Measurements from ENCODE around the gene WSCD2. TPM values are rescaled to one million over a fixed set of nuclear protein-coding genes. Genes with fewer than 3 reads are reported as not detected.

The WSCD2 gene
- total and polyA plus RNA-seq, 2 of the 4 experiments (the other 2 are of a cell fraction), result not detected

DNA sequence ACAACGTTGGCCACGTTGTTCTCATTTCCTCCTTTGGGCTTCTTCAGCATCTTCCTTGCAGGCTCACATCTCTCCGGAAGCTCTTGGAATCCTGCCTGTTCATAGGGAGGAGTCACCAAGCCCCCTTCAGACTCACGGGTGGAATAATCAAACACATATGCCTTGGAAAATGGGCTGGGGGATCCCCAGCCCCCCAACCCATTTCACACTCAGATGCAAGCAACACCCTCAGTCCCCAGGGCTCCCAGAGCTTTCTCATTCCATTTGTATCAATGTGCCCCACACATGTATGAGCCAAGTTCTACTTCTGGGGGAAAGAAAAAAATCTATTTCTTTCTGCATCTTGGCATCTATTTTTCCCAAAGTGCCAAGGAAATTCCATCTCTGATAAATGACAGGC, 33.1 kb downstream of the WSCD2 start:
- Histone ChIP-seq H3K4ac (ENCODE audit: low read depth, low read length) (no peak overlapping the region), H2BK120ac (ENCODE audit: low read depth, low read length) (no peak overlapping the region), H4K8ac (ENCODE audit: low read depth in 2 of 2, low read length in 2 of 2) (no peak overlapping the region), H3K18ac (ENCODE audit: low read depth, low read length) (no peak overlapping the region), H3K4me2 (ENCODE audit: low read depth, low read length) (no peak overlapping the region), H2AK5ac (ENCODE audit: low read depth, low read length) (no peak overlapping the region), H2BK15ac (ENCODE audit: low read depth, low read length) (no peak overlapping the region), H3K36me3 (ENCODE audit: control insufficient read depth, insufficient read depth, low read length) (no peaks in the 10 kb centered on the region), H3K4me3 (ENCODE audit: insufficient read depth, low read depth, low read length) (no peak overlapping the region), H4K5ac (ENCODE audit: low read depth, low read length) (no peak overlapping the region), H2BK20ac (ENCODE audit: low read depth, low read length) (no peak overlapping the region), H3K9me1 (ENCODE audit: insufficient read depth, low read length) (no peaks in the 10 kb centered on the region), H2AFZ (replicated peaks; ENCODE audit: low read length, poor library complexity) (no peak overlapping the region), H4K20me1 (ENCODE audit: insufficient read depth, low read length) (no peaks in the 10 kb centered on the region), H2AK9ac (replicated peaks; ENCODE audit: low read depth, low read length, poor library complexity) (no peak overlapping the region), H3K56ac (ENCODE audit: extremely low read depth, insufficient read depth, low read length) (no peak overlapping the region), H3K79me1 (ENCODE audit: low read depth in 1 of 2, low read length in 2 of 2) (no peaks in the 10 kb centered on the region), H3K9me3 (ENCODE audit: control insufficient read depth, insufficient read depth, low read length) (no peaks in the 10 kb centered on the region; the same call in 1 of the 2 replicates), H3K14ac (replicated peaks; ENCODE audit: low read depth, low read length) (no peak overlapping the region), H3K9ac (ENCODE audit: low read depth, low read length) (no peak overlapping the region), H3K27ac (ENCODE audit: insufficient read depth, low read length) (no peak overlapping the region), H2BK5ac (ENCODE audit: low read depth, low read length, poor library complexity, severe bottlenecking) (no peak overlapping the region), H3K4me1 (ENCODE audit: control insufficient read depth, insufficient read depth, low read length) (no peaks in the 10 kb centered on the region), H3K23ac (ENCODE audit: low read depth, low read length) (no peak overlapping the region), H3K27me3 (ENCODE audit: control insufficient read depth, insufficient read depth, low read length) (no peaks in the 10 kb centered on the region), H4K91ac (ENCODE audit: insufficient read depth, low read depth, low read length) (no peak overlapping the region)
- TF ChIP-seq MAFK (IDR thresholded peaks at IDR 0.05; ENCODE audit: low read depth, low read length) (no peak), RCOR1 (IDR thresholded peaks at IDR 0.05; ENCODE audit: insufficient replicate concordance, low read length) (no peak), BHLHE40 (IDR thresholded peaks at IDR 0.05; ENCODE audit: low read depth, low read length) (no peak), SMC3 (IDR thresholded peaks at IDR 0.05; ENCODE audit: low read depth, low read length) (no peak), CEBPB (IDR thresholded peaks at IDR 0.05; ENCODE audit: low read depth, low read length) (no peak), RFX5 (IDR thresholded peaks at IDR 0.05; ENCODE audit: low read depth, low read length) (no peak), NFE2L2 (IDR thresholded peaks at IDR 0.05; ENCODE audit: low read depth, low read length) (no peak), POLR2A (IDR thresholded peaks at IDR 0.05; ENCODE audit: low read depth, low read length) (no peak), FOS (IDR thresholded peaks at IDR 0.05; ENCODE audit: low read depth, low read length) (no peak), MXI1 (IDR thresholded peaks at IDR 0.05; ENCODE audit: borderline replicate concordance, low read depth, low read length) (no peak), CHD1 (IDR thresholded peaks at IDR 0.05; ENCODE audit: low read depth, low read length) (no peak), RAD21 (IDR thresholded peaks at IDR 0.05; ENCODE audit: low read length) (no peak), MAZ (IDR thresholded peaks at IDR 0.05; ENCODE audit: borderline replicate concordance, low read depth, low read length) (no peak)
- TF ChIP-seq, protein P1, sequence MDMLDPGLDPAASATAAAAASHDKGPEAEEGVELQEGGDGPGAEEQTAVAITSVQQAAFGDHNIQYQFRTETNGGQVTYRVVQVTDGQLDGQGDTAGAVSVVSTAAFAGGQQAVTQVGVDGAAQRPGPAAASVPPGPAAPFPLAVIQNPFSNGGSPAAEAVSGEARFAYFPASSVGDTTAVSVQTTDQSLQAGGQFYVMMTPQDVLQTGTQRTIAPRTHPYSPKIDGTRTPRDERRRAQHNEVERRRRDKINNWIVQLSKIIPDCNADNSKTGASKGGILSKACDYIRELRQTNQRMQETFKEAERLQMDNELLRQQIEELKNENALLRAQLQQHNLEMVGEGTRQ (IDR thresholded peaks at IDR 0.05; ENCODE audit: low read depth, low read length), result no peak
- TF ChIP-seq, protein P2, sequence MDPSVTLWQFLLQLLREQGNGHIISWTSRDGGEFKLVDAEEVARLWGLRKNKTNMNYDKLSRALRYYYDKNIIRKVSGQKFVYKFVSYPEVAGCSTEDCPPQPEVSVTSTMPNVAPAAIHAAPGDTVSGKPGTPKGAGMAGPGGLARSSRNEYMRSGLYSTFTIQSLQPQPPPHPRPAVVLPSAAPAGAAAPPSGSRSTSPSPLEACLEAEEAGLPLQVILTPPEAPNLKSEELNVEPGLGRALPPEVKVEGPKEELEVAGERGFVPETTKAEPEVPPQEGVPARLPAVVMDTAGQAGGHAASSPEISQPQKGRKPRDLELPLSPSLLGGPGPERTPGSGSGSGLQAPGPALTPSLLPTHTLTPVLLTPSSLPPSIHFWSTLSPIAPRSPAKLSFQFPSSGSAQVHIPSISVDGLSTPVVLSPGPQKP (IDR thresholded peaks at IDR 0.05; ENCODE audit: borderline replicate concordance, low read depth, low read length), result no peak
- TF ChIP-seq, protein P3, sequence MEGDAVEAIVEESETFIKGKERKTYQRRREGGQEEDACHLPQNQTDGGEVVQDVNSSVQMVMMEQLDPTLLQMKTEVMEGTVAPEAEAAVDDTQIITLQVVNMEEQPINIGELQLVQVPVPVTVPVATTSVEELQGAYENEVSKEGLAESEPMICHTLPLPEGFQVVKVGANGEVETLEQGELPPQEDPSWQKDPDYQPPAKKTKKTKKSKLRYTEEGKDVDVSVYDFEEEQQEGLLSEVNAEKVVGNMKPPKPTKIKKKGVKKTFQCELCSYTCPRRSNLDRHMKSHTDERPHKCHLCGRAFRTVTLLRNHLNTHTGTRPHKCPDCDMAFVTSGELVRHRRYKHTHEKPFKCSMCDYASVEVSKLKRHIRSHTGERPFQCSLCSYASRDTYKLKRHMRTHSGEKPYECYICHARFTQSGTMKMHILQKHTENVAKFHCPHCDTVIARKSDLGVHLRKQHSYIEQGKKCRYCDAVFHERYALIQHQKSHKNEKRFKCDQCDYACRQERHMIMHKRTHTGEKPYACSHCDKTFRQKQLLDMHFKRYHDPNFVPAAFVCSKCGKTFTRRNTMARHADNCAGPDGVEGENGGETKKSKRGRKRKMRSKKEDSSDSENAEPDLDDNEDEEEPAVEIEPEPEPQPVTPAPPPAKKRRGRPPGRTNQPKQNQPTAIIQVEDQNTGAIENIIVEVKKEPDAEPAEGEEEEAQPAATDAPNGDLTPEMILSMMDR (conservative IDR thresholded peaks at IDR 0.05; ENCODE audit: low read depth, low read length), result no peak
- no TSS peak for BruUV-seq (replicated peaks)
- ChIA-PET CTCF (no interaction called here), POLR2A (ENCODE audit: unreplicated experiment) (no interaction called here)
- dilution Hi-C loops (cut with HindIII; ENCODE audit: low sequenced_read_pairs, unreplicated experiment), result no loop called here
- ATAC-seq (ENCODE audit: low read depth), result no peak
- no CpG with 5 or more reads among the region's 4 CpGs for WGBS, 2 experiments (ENCODE audit: extremely low coverage in 2 of 2, insufficient read length in 1 of 2)
- intact Hi-C loops (cut with micrococcal nuclease), result no loop called here
- in situ Hi-C loops (cut with MboI; ENCODE audit: low sequenced_read_pairs), result no loop called here
- no peak for DNase-seq

Data from IMR-90 (cell line).